ENCODE results near the gene CUL9.

Gene CUL9

GRCh38 chr6:43226192-43226851 is 44.3 kb downstream of the CUL9 start:
- no peak for DNase-seq (ENCODE audit: low read depth in 3 of 3, low spot score in 1 of 3)

- DNase-seq (ENCODE audit: low read depth in 3 of 3, low spot score in 1 of 3) = peak; percentile 38 to 80 (median 65)
Observed at GRCh38 chr6:43228951-43229802, 47.2 kb downstream of the CUL9 start, which contains the start of gene DNPH1. TSS of gene DNPH1 (minus strand) at chr6:43229481. CDS start at chr6:43229456, 25 bp downstream.

DNA sequence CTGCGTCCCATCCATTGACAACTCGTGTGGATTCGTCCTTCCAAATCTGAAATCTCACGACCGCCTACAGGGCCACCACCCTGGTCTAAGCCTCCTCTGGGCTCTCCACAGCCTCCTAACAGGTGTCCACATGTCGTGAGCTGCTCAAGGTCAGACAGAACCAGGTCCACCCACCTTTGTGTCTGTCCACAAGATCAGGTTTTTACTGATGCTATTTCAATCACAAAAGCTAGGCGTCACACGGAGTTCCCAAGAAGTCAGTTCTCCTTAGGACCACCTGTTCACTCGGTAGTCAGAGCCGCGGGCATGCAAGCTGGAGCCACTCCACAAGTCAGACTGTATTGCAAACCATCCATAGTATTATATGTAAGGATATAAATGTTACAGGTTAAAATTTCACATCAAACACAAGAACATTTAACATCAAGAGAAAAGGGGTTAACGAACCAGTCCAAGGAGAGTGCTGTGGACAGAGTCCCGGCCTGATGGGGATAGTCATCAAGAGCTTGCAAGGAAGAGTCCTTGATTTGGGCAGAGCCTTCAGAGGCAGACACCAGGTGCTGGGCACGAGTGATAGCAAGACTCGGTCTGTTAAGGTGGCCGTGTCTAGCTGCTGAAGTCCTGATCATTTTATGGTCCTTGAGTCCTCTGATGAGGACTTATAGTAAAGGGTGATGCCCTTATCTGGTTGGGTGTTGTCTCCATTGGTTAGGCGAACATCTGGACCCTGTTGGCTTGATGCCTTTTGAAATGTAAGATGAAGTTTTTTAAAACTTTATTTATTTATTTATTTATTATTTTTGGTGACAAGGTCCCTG is 48.0 kb downstream of the CUL9 start:
- DNase-seq (ENCODE audit: low read depth in 3 of 3, low spot score in 1 of 3) = no peak

DNA sequence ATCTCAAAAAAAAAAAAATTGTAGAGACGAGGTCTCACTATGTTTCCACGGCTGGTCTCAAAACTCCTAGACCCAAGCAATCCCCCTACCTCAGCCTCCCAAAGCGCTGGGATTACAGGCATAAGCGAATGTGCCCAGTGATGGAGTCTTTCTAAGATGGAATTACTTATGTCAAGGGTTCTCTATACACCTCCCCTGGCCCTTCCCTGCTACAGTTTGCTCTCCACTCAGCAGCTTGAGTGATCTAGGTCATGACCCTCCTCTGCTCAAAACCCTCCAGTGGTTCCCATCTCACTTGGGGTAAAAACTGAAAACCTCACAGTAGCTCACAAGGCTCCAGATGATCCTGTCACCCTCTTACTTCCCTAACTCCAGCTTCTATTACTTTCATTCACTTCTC is 49.1 kb downstream of the CUL9 start:
- no peak for DNase-seq (ENCODE audit: low read depth in 3 of 3, low spot score in 1 of 3)

DNA sequence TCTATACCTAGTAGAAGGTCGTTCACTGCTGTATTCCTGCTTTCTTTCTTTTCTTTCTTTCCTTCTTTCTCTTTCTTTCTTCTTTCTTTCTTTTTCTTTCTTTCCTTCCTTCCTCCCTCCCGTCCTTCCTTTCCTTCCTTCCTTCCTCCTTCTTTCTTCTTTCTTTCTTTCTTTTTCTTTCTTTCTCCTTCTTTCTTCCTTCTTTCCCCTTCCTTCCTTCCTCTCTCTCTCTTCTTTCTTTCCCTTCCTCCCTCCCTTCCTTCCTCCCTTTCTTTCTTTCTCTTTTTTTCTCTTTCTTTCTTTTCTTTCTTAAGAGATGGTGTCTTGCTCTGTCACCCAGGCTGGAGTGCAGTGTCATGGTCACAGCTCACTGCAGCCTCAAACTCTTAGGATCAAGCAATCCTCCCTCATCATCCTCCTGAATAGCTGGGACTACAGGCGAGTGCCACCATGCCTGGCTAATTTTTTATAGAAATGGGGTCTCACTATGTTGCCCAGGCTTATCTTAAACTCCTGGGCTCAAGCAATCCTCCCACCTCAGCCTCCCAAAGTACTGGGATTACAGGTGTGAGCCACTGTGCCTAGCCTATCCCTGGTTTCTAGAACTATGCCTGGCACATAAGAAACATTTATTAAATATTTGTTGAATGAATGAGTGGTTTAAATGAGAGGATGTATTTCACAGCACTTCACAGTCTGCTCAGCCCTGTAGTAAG is 49.9 kb downstream of the CUL9 start:
- no peak for DNase-seq (ENCODE audit: low read depth in 3 of 3, low spot score in 1 of 3)

- no peak for DNase-seq (ENCODE audit: low read depth in 3 of 3, low spot score in 1 of 3)
Observed at GRCh38 chr6:43235841-43236240, 53.8 kb downstream of the CUL9 start.

GRCh38 chr6:43239054-43239453 is 57.1 kb downstream of the CUL9 start:
- no peak for DNase-seq (ENCODE audit: low read depth in 3 of 3, low spot score in 1 of 3)

GRCh38 chr6:43240950-43241349 is 59.0 kb downstream of the CUL9 start:
- DNase-seq (ENCODE audit: low read depth in 3 of 3, low spot score in 1 of 3) = no peak

GRCh38 chr6:43241446-43241845 is 59.5 kb downstream of the CUL9 start:
- DNase-seq (ENCODE audit: low read depth in 3 of 3, low spot score in 1 of 3) = no peak

GRCh38 chr6:43242908-43243663 is 61.1 kb downstream of the CUL9 start, which contains the start of gene TTBK1:
TSS of gene TTBK1 (plus strand) at chr6:43243481. CDS start at chr6:43246661, 3,180 bp downstream.
- no peak for DNase-seq (ENCODE audit: low read depth in 3 of 3, low spot score in 1 of 3)

GRCh38 chr6:43243664-43244321 is 61.8 kb downstream of the CUL9 start:
- DNase-seq (ENCODE audit: low read depth in 3 of 3, low spot score in 1 of 3) = no peak

DNA sequence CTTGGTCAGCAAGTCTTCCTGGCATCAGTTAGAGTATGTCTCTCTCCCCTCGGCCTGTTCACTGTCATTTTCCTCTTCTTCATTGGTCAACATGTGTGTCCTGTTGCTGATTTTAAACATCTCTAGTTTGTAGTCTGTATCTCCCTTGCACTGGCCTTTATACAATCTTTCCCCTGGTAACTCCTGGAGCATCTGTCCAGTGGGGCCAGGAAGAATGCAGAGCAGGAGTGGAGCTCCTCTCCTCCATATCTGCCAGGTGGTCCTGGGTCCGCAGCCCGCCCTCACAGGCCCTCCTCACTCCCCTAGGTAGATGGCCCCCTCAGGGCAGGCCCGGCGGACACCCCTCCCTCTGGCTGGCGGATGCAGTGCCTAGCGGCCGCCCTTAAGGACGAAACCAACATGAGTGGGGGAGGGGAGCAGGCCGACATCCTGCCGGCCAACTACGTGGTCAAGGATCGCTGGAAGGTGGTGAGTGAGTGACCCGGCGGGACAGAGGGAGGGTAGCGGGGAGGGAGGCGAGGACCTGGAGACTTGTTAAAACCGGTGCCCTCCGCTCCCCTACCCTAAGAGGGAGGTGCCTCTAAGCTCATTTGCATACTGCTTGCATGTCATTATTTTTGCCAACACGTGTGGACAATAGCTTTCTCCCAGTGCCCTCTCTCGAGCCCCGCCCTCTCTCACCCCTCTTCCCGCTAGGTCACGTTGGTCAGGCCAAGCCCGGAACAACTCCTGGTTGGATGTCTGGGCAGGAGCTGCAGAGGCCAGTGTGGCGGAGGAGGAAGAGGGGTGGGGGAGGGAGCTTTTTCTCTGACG is 64.5 kb downstream of the CUL9 start:
- no peak for DNase-seq (ENCODE audit: low read depth in 3 of 3, low spot score in 1 of 3)

GRCh38 chr6:43247114-43247999 is 65.4 kb downstream of the CUL9 start:
- peak; percentile 32 to 65 (median 61) for DNase-seq (ENCODE audit: low read depth in 3 of 3, low spot score in 1 of 3)

DNA sequence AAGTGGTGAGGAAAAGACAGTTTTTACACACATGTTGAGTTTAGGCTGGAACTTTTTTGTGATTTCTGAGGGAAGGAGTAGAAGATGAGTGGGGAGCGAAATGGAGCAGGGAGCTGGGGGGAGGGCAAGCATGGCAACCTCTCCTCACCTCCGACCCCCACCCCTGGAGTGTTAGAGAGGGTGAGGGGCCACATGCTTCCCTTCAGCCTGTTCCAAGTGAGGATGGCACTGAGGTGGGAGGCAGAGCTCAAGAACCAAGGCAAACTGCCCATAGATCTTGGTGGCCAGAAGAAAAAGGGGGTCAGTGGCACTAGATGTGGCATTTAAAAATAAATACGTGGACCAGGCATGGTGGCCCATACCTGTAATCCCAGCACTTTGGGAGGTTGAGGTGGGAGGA is 66.1 kb downstream of the CUL9 start:
- no peak for DNase-seq (ENCODE audit: low read depth in 3 of 3, low spot score in 1 of 3)

DNA sequence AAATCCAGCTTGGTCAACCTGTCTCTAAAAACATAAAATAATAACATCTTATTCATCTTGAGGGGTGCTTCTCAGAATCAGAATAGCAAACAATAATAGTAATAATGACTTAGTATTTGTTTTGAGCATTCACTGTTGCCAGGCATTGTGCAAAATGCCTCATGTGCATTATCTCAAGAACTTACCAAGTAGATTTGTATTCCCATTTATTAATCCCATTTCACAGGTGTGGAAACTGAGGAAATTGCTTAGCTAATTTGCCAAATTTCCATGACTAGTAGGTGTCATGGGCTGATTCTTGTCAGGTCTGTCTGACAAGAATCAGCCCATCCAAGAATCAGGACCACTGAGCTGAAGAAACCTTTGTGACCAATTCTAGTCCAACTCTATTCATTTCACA is 66.8 kb downstream of the CUL9 start:
- DNase-seq (ENCODE audit: low read depth in 3 of 3, low spot score in 1 of 3) = no peak

GRCh38 chr6:43250992-43251373 is 69.0 kb downstream of the CUL9 start:
- no peak for DNase-seq (ENCODE audit: low read depth in 3 of 3, low spot score in 1 of 3)

DNA sequence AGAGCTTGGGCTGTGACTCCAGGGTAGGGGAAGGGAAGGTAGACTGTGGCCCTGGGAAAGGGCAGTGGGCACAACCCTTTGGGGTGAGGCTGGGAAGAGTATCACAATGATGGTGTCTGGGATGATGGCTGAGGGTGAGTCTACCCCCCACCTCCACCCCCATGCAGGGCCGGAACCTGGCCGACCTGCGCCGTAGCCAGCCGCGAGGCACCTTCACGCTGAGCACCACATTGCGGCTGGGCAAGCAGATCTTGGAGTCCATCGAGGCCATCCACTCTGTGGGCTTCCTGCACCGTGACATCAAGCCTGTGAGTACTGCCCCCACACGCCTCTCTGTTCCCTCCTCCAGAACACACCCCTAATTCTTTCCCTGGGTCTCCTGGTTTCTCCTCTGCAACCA is 71.4 kb downstream of the CUL9 start:
- DNase-seq (ENCODE audit: low read depth in 3 of 3, low spot score in 1 of 3) = no peak

Data from stimulated activated CD4-positive, alpha-beta T cell treated with anti-CD3 and anti-CD28 coated beads, TNF-alpha, amount 100 ng/mL, for 1 hour (primary cell).